ENCODE data around the gene KIF26B.
"Not testable (repeated sequence)": the region's sequence is repeated elsewhere in the genome, so short reads cannot be mapped to it uniquely, and the experiment has no call there.

Gene KIF26B

DNA sequence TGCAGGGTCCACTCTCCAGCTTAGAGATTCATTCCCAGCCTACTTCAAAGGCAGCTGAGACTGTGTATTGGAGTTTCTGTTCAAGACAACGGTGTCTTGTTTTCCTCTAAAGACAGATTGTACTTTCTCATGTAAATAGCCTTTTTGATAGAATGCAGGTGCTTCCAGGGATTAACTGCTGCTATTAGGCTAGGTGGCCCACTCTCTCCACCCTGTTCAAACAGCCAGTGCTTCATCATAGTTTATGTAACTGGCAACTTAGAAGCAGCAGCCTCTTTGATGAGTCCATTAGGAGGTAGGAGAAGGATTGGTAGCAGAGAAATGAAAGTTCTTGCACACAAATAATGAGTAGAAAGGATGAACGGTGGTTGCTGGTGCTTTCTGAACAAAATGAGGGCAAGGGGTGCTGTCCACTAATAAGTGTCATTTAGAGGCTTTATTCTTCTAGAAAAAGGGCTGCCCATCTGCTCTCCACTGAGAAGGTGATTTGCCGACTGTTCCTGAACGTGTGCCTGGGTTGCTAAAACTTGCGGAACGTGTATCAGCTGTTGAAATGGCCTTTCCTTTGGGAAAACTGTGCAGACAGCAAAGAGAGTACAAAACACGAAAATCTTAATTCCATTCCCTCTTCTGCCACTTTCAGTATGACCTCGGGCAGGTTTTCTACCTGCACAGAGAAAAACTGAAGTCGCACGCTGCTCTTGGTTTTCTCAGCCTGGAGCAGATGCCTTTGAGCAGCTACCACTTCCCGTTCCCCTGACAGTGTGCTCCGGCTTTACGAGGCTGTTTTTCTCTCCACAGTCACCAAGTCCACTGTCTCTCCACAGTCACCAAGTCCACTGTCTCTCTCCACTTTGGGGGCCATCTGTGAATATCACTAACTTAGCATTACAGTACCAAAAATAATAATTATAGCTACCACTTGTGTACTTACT is 228.9 kb downstream of the KIF26B start:
- DNase-seq (ENCODE audit: low read depth in 2 of 2), result no peak

DNA sequence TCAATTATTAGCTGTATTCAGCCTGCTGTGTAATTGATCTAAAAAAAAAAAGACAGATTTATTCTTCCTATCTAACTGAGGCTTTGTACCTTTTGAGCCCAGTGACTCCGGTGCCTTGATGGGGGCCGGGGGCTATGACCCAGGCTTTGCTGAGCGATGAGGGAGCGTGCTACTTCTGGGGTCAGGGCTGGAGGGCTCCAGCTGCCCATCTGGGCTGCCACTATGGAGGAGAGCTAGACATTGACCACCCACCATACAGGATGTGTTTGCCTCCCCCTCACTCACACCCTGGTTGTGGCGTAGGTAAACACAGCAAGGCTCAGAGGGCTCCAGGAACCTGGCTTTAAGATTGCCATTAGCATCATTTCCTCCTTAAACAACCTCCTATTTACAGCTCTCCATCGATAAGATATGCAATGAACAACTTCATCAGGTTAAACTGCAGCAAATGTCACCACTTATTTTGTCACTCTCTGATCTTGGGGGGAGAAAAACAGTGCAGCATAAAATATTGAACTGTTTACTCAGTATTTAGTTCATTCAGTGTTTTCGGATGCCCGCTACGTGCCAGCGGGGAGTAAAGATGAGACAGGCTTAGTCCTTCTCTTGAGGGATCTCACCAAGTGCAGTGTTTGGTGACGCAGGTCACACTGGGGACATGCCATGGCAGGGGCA is 231.6 kb downstream of the KIF26B start:
- no peak for DNase-seq (ENCODE audit: low read depth in 2 of 2)

DNA sequence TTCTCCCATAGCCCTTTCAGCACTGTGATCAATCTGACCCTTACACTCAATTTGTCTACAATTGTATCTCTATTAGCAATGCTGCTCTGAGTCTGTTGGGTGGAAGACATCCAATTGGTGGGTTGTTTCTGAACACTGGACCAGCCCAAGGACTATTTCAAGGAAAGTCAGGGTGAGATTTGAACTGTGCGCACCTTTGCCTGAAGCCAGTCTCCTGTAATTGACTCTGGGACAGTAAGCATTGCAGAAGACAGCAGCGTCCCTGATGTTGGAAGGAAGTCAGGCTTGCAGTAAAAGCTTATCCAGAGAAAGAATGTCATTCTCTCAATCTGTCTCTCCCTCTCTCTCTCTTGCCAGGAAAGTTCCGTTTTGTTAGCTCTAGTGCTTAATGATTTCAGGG is 233.9 kb downstream of the KIF26B start:
- no peak for DNase-seq (ENCODE audit: low read depth in 2 of 2)

DNA sequence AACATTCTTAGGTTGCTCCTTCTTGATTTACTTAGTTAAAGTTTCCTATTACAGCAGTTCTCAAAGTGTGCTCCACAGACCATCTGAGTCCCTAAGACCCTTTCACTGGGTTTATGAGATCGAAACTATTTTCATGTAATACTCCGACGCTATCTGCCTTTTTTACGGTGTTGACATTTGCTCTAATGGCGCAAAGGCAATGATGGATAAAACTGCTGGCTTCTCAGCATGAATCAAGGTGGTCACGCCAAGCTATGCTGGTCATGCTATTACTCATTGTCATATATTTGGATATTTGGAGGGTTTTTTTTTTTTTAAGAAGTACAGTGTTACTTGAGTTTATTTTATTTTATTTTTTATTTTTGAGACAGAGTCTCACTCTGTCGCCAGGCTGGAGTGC is 235.1 kb downstream of the KIF26B start:
- DNase-seq (ENCODE audit: low read depth in 2 of 2), result no peak

DNA sequence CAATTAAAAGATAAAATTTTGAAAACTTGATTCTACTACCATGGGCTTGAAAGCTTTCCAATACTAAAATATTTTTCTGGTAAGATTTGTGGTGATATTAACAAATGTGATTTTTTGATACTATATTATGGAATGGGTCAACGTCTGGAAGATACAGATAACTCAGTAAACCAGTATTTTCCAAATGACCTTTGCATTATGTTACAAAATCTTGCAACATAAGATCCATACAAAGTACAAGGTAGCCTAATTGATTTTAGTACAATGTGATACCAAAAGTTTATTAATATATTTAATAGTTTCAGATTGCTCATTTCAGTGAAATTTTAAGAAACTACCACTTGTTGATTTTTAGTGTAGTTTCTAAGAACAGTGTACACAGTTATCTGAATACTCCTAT is 236.2 kb downstream of the KIF26B start:
- no peak for DNase-seq (ENCODE audit: low read depth in 2 of 2)

DNA sequence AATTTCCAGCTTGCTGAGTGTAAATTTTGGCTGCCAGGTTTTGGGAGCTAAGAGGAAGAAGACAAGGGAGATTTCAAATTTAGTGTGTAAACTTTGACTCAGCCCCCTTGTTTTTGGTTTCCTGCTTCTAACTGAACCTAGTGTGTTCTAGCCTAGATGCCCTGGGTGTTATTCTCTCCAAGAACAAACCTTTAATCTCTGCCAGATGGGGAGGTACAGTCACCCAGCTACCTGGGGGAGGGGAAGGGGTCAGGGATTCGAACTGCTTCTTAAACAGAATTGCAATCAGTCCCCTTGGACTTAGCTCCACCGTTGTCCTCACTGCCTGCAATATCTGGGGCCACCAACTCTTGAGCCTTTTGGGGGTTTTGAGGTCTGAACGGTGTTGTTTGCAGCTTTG is 238.9 kb downstream of the KIF26B start:
- no peak for DNase-seq (ENCODE audit: low read depth in 2 of 2)

DNA sequence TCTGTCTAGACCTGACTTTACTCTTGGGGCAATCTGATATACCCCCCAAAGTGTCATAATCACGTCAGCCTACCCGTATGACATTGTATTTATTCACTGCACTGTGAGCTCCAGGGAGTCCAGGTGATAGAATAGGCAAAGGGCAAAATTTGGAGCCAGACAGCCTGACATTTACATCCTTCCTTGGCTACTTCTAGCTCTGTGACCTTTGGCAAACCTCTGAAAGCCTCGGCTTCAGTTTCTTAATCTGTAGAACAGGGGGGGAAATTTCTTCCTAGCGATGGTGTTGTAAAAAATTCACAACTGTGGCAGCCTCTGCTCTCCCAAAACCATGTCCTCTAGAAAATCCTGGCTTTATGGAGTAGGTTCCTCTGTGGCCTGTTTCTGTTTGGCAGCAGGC is 240.9 kb downstream of the KIF26B start:
- DNase-seq (ENCODE audit: low read depth in 2 of 2), result no peak

DNA sequence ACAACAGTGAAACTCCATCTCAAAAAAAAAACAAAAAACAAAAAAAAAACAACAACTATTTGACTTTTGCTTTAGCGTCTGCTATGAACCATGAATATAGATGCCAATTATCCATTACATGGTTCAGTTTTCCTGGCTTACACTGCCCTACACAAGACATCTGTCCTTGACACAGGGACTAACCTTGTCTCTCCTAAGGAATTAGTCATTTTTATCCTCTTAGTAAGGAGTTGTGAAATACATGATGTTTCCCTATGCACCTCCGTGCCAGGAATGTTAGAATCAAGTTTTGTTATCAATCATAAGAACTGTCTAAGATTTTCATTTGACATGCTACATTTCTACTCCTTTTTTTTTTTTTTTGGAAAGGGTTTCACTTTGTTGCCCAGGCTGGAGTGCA is 241.8 kb downstream of the KIF26B start:
- DNase-seq (ENCODE audit: low read depth in 2 of 2), result no peak

DNA sequence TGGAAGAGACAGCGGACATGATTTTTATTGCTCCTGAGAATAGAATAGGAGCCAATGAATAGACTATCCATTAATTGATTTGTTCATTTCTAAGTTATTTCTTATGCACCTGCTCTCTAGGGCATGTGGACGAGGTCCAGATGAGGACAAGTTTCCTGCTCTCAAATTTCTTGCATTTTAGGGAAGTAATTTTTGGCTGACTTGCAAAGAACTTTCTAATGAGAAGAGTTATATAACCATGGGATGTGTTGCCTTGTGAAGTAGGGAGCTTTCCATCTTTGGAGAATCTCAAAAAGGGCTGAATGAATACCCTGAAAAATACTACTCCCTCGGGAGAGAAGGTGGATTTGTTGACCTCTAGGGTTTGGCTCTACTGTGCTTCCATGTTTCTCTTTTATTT is 243.0 kb downstream of the KIF26B start:
- DNase-seq (ENCODE audit: low read depth in 2 of 2), result no peak

DNA sequence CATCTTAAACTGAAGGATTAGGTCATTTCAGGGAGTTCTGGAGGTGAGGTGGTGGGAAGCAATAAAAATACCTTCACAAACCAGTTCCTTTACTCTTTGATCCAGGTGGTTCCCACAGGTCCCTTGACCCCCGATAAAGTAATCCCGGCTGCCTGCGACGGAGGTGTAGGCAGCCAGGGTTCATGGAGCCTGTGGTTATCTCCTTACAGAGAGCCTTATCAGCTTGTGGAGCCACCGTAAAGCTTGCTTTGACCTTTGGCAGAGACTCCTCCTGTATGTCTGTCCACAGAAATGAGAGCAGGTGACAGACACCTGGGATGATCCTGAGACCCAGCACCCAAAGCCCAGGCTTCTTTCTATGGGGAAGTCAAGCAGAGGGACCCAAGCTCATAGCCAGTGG is 243.4 kb downstream of the KIF26B start:
- no peak for DNase-seq (ENCODE audit: low read depth in 2 of 2)

DNA sequence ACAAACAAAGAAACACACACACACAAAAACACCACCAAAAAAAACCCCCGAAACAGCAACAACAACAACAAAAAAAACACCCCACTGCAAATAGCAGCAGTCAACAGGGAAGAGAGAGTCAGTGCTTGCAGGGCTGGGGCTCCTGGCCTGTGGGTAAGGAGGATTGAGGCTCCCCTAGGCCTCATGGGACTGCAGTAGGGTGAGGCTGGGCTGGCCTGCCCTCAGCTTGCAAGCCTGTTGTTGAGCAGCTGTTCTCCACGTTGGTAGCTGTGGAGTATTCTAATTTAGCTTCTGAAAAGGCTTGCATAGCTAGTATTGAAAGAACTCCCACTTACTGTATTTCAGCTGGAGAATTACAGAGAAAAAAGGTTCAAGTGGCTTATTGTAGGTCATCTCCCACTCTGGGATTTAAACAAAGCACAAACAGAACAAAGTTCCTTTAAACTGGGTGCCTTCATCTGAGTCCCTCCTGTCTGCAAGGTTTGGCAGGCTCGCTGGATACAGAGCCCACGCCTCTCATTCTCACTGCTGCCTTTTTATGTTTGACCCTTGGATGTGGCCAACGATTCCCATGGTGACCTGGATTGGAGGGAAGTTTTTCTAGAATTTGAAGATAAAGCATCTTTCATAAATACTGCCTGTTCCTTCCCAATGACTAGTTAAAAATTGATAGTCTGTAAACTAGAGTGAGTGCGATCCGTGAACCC is 247.2 kb downstream of the KIF26B start:
- DNase-seq (ENCODE audit: low read depth in 2 of 2), result no peak

DNA sequence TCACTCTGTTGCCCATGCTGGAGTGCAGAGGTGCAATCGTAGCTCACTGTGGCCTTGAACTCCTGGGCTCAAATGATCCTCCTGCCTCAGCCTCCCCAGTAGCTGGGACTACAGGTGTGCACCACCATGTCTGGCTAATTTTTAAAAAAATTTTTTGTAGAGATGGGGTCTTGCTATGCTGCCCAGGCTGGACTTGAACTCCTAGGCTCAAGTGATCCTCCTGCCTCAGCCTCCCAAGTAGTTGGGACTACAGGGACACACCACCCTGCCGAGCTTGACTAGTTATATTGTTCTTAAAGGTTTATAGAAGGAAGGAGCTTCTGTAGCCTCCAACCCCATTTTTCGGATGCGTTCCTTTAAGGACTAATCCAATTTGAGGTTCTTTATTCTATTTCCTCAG is 248.2 kb downstream of the KIF26B start:
- not testable (repeated sequence) for DNase-seq (ENCODE audit: low read depth in 2 of 2)

DNA sequence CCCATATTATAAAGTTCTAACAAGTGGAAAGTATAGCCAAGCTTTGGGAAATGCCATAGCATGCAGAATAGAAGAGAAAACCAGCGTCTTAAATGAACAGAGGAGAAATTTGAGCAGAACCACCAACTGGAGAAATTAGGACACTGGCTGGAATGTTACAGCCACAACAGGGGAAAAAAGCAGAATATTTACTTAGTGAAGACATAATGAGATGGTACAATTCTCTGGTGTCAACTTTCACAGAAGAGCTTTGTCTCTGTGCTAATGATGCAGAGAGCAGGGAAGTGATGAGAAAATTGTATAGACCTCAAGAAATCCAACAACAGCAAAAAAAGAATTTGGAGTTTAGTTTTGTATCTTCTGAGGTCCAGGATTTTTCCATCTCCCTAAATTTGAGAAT is 249.7 kb downstream of the KIF26B start:
- no peak for DNase-seq (ENCODE audit: low read depth in 2 of 2)

DNA sequence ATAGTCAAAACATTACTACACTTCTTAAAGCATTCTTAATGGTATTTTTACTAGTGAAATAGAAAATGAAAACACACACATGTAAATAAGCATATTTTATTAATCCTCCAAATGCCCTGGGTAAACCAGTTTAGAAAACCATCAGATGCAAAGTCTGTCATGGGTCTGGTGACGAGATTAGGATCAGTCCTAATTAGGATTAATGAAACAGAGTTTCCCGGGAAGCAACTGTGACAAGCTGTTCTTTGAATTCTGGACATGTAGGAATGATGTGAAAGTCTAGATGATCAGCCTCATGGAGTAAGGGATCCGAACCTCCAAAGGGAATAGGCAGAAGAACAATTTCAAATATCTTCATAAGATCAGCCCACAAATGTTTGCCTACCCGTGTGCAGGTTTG is 250.2 kb downstream of the KIF26B start:
- no peak for DNase-seq (ENCODE audit: low read depth in 2 of 2)

DNA sequence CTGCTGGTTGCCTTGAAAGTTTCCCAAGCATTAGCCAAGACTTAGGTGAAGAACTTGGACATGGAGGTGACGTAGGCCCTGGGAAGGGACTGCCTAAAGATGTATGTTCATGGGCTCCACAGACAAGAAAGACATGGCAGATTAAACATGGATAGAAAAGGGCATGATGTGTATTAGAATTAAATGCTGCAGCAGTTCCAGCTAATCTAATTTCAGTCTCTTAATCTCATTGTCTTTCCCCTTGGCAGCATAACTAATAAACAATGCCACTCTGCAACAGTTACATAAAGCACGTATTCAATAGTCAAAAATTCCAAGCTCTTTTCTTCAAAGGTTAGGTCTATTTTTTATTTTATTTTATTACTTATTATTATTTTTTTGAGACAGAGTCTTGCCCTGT is 251.6 kb downstream of the KIF26B start:
- no peak for DNase-seq (ENCODE audit: low read depth in 2 of 2)

DNA sequence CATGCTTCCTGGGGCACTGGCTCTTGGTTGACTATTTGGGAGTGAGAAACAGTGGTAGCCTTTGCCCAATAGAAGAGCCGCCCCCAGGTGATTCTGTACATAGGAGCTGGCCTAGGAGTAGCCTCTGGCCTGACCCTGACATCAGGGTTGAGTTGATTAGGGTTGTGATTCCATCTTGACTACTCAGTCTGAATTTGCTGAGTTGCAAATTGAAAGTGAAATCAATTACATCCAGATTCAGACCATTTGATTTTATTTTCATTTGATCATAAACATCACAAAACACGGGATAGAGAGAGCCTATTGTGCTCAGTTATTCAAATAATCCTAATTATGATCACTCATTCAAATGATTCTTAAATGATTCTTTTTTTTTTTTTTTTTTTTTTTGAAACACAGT is 253.2 kb downstream of the KIF26B start:
- no peak for DNase-seq (ENCODE audit: low read depth in 2 of 2)

DNA sequence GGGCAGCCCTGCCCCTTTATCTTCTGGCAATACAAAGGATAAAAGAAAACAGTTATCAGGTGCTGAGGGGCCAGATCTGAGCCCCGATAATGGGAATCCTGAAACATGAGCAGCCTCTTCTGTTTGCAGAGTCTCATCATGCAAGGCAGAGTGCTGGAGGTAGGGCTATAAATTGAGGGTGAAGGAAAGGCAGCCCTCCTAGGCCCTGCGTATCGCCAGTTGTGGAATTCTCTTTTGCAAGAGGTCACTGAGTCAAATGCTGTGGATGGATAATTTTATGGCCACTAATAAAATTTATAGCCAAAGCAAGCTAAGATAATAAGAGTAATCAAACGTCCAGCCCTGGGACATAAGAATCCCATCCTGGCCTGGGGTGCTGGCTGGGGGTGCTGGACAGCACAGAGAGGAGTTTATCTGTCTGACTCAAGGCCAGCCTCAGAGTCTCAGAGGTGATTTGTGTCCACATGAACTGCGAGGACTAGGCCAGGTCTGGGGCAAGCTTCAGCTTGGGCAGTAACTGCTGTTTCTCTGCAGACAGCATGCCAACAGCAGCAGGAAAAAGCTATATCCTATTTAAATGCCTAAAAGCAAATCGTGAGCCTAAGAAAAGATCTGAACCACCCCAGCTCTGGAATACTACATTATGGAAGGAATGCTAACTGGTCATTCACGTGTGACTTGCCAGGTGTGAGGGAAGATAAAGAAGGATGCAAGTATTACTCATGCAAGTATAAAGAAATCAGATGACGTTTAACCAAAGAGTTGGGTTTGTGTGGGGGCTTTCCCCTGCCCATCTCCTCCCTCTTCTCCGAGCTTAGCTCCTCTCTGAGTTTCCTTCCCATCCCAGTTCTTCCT is 254.8 kb downstream of the KIF26B start:
- no peak for DNase-seq (ENCODE audit: low read depth in 2 of 2)

DNA sequence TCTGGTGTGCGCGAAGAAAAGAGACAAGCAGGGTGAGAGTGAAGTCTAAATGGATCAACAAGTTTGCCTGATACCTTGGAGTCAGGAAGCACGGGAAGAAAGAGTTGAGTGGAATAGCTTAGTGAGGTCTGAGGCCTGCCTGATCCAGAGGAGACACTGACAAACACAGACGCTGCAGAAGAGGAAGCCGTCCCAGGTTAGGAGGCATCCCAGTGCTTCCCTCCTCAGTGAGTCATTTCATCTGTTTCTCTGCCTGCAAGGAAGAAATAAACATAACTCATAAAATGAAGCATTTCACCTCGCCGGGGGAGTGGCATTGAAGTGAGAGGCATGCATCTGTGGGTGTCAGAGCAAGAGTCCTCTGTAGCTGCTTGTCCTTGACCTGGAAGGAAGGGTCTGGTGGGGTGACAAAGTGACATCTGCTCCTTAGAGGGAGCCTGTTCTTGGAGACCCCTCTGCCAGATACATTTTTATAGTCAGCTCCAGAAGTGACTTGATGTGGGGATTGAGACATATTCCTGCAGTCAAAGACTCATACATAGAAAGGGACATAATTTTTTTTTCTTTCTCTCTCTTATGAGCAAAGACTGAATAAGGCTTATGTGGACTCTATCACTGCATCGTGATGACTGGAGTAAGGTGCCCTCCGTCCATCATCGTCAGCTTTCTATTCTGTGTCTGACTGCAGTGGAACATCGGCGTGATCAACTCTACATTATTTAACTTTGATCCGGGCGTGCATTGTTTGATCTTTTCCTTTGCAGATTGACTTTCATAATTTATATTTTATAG is 256.7 kb downstream of the KIF26B start:
- DNase-seq (ENCODE audit: low read depth in 2 of 2), result no peak

DNA sequence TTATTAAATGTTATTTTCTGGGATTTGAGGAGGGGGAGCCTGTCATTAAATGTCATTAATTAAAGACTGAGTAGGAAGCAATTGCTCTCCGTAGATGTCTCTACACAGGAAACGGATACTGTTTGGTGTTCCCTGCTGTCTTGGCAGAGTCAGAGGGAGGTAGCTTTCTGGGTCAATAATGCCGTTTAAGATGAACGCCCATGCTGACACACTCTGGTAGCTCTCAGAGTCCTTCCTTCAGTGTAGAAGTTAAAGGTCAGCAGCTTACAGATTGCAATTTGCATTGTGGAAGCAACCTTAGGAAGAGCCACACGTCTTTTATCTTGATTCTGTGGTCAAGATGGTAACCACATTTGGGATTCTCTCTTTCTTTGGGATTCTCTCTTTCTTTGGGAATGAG is 257.5 kb downstream of the KIF26B start:
- DNase-seq (ENCODE audit: low read depth in 2 of 2), result no peak

DNA sequence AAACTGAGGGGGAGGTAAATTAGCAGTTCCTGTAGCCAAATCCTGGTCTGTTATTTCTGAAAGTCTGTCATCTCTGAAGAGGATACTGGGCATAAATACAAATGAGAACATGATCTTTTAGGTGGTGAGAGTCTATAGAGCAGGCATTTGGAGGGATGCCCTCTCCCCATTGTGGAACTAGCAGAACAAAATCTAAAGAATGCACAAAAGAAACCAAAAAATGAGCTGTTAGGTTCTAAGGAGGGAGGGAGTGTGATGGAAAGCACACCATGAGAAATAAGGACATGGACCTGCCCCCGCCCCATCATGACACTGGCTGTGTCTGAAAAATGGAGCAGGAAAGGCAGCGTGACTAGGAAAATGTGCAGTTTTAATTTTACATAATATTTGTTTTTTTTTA is 262.0 kb downstream of the KIF26B start:
- no peak for DNase-seq (ENCODE audit: low read depth in 2 of 2)

DNA sequence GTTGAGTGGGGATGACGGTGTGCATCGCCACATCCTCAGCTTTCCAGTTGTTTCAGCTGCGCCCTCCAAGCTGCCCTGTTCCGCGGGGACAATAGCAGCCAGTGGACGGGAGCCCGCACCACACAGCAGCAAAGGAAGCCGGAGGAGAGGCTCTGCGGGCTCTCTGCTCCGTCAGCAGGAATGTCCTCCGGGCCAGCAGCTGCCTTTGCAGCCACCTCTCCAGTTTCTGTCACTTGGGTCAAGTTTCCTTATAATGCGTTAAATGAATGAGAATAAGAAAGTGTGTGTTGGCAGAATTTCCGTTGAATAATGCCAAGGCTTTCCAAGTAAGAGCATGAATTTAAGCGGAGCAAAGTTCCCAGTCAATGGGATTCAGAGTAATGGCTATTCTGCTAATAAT is 263.3 kb downstream of the KIF26B start:
- DNase-seq (ENCODE audit: low read depth in 2 of 2), result no peak

Measured in stimulated activated CD8-positive, alpha-beta memory T cell treated with anti-CD3 and anti-CD28 coated beads, Interleukin-7, amount 100 ng/mL, for 1 hour (primary cell).